ENCODE measurements around the gene EIF2S2.

EIF2S2 gene

GRCh38 chr20:34089655-34090345 lies 22.2 kb downstream of the EIF2S2 start:
- no peak for DNase-seq (ENCODE audit: low read depth in 2 of 2, low spot score in 1 of 2)

GRCh38 chr20:34089175-34089479 lies 22.9 kb downstream of the EIF2S2 start:
- no peak for DNase-seq (ENCODE audit: low read depth in 2 of 2, low spot score in 1 of 2)

GRCh38 chr20:34088305-34089174 lies 23.5 kb downstream of the EIF2S2 start:
- DNase-seq (ENCODE audit: low read depth in 2 of 2, low spot score in 1 of 2) = no peak

GRCh38 chr20:34085544-34086040 lies 26.5 kb downstream of the EIF2S2 start:
- no peak for DNase-seq (ENCODE audit: low read depth in 2 of 2, low spot score in 1 of 2)

GRCh38 chr20:34084227-34084923 lies 27.7 kb downstream of the EIF2S2 start:
- no peak for DNase-seq (ENCODE audit: low read depth in 2 of 2, low spot score in 1 of 2)

- DNase-seq (ENCODE audit: low read depth in 2 of 2, low spot score in 1 of 2) = no peak
Observed at GRCh38 chr20:34083781-34084180, 28.3 kb downstream of the EIF2S2 start.

- no peak for DNase-seq (ENCODE audit: low read depth in 2 of 2, low spot score in 1 of 2)
Observed at GRCh38 chr20:34083137-34083536, 28.9 kb downstream of the EIF2S2 start.

GRCh38 chr20:34082232-34082887 lies 29.7 kb downstream of the EIF2S2 start:
- DNase-seq (ENCODE audit: low read depth in 2 of 2, low spot score in 1 of 2) = no peak

- DNase-seq (ENCODE audit: low read depth in 2 of 2, low spot score in 1 of 2) = no peak
Observed at GRCh38 chr20:34079818-34080217, 32.2 kb downstream of the EIF2S2 start.

GRCh38 chr20:34078540-34078939 lies 33.5 kb downstream of the EIF2S2 start:
- DNase-seq (ENCODE audit: low read depth in 2 of 2, low spot score in 1 of 2) = no peak

- DNase-seq (ENCODE audit: low read depth in 2 of 2, low spot score in 1 of 2) = no peak
Observed at GRCh38 chr20:34076952-34077351, 35.1 kb downstream of the EIF2S2 start.

- DNase-seq (ENCODE audit: low read depth in 2 of 2, low spot score in 1 of 2) = no peak
Observed at GRCh38 chr20:34075647-34076046, 36.4 kb downstream of the EIF2S2 start.

GRCh38 chr20:34074101-34074760 lies 37.8 kb downstream of the EIF2S2 start:
- no peak for DNase-seq (ENCODE audit: low read depth in 2 of 2, low spot score in 1 of 2)

GRCh38 chr20:34072778-34073177 lies 39.3 kb downstream of the EIF2S2 start:
- DNase-seq (ENCODE audit: low read depth in 2 of 2, low spot score in 1 of 2) = no peak

- no peak for DNase-seq (ENCODE audit: low read depth in 2 of 2, low spot score in 1 of 2)
Observed at GRCh38 chr20:34072076-34072475, 40.0 kb downstream of the EIF2S2 start.

- no peak for DNase-seq (ENCODE audit: low read depth in 2 of 2, low spot score in 1 of 2)
Observed at GRCh38 chr20:34070859-34071258, 41.2 kb downstream of the EIF2S2 start.

- DNase-seq (ENCODE audit: low read depth in 2 of 2, low spot score in 1 of 2) = no peak
Observed at GRCh38 chr20:34070079-34070439, 42.0 kb downstream of the EIF2S2 start.

GRCh38 chr20:34069341-34070078 lies 42.5 kb downstream of the EIF2S2 start:
- peak in 1 of 2 donors; percentile 9 for DNase-seq (ENCODE audit: low read depth in 2 of 2, low spot score in 1 of 2)

- DNase-seq (ENCODE audit: low read depth in 2 of 2, low spot score in 1 of 2) = no peak
Observed at GRCh38 chr20:34068001-34068400, 44.0 kb downstream of the EIF2S2 start.

- DNase-seq (ENCODE audit: low read depth in 2 of 2, low spot score in 1 of 2) = no peak
Observed at GRCh38 chr20:34066476-34067090, 45.5 kb downstream of the EIF2S2 start.
